GM23338 (cell line): ENCODE data around the gene TRAF3.

Experiments
- CTCF ChIP-seq, 2 experiments: fragments of 200-600 bp in 1 of 2; sonication (generic) in 1 of 2; conservative IDR thresholded peaks; 2 replicates each; pipeline versions ENCODE4 v1.5.1 to v1.6.1; 2016 to 2017; ENCODE audit warnings: antibody characterized with exemption in 2 of 2, low read depth in 2 of 2, mild to moderate bottlenecking in 2 of 2, moderate library complexity in 1 of 2
- EZH2 ChIP-seq: fragments of 200-600 bp; sonication (generic); IDR thresholded peaks from one replicate; pipeline ENCODE4 v1.8.0; 2017; ENCODE audit warnings: antibody characterized with exemption, mild to moderate bottlenecking, low read depth; ENCODE audit not compliant: unreplicated experiment
- EZH2phosphoT487 ChIP-seq: fragments of 200-600 bp; sonication (generic); IDR thresholded peaks from one replicate; pipeline ENCODE4 v1.8.1; 2018; ENCODE audit warnings: antibody characterized with exemption; ENCODE audit not compliant: unreplicated experiment
- JUNB ChIP-seq: IDR thresholded peaks from one replicate; pipeline ENCODE4 v1.6.1; 2016; ENCODE audit warnings: antibody characterized with exemption; ENCODE audit not compliant: unreplicated experiment
- POLR2AphosphoS5 ChIP-seq: IDR thresholded peaks from 2 replicates; pipeline ENCODE4 v1.6.1; 2016; ENCODE audit warnings: antibody characterized with exemption, low read depth
- REST ChIP-seq: IDR thresholded peaks from one replicate; pipeline ENCODE4 v1.6.1; 2018; ENCODE audit warnings: antibody characterized with exemption; ENCODE audit not compliant: unreplicated experiment
- ZNF114 ChIP-seq: fragments of 250-450 bp; sonication (Bioruptor Pico); IDR thresholded peaks from 2 replicates; pipeline ENCODE4 v1.5.0; 2020; ENCODE audit warnings: mild to moderate bottlenecking, moderate library complexity
- ZNF331 ChIP-seq: fragments of 250-450 bp; sonication (Bioruptor Pico); IDR thresholded peaks from 2 replicates; pipeline ENCODE4 v1.5.0; 2020; ENCODE audit warnings: low read depth, mild to moderate bottlenecking, moderate library complexity

GRCh38 chr14:102739190-102739469, 38.1 kb upstream of the TRAF3 start:
- TF ChIP-seq EZH2 (no peak), POLR2AphosphoS5 (no peak), CTCF (conservative IDR thresholded peaks at IDR 0.05; ENCODE audit: low read depth in 2 of 2) (no peak), EZH2phosphoT487 (no peak), JUNB (no peak), ZNF331 (CRISPR knock-in tag) (no peak), REST (no peak), ZNF114 (no peak)
